ENCODE results near the gene RAB5B.

DNA sequence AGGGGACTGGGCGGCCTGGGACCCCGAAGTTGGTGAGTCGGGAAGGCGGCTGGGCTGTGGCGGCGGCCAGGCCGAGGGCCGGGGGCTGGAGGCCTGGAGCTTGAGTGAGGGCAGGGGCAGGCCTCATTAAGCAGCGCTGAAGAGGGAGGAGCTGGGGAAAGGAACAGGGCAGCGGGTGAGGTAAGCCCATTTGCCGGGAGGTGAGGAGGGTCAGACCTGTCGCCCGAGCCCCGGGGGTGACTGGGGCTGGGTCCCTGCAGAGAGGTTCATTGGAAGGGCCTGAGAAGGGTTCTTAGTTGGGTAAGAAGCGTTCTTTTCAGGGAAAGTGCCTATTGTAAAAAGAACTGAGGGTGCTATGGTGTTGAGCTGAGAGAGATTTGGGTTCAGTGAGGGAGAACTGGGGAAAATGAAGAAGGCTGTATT lies 441 bp downstream of the RAB5B start:
- no peak for TF ChIP-seq POLR2AphosphoS5 (IDR thresholded peaks at IDR 0.05; ENCODE audit: borderline replicate concordance, low read depth, low read length)
- TF ChIP-seq EZH2 (IDR thresholded peaks at IDR 0.05): no peak
